GM19438 (cell line): ENCODE measurements around the gene COX6B2.

Source experiments
- ATAC-seq: cut with Tn5 transposase; IDR thresholded peaks from one replicate; pipeline ENCODE4 v1.9.1; 2021; ENCODE audit warnings: low read depth; ENCODE audit not compliant: unreplicated experiment

Gene COX6B2

DNA sequence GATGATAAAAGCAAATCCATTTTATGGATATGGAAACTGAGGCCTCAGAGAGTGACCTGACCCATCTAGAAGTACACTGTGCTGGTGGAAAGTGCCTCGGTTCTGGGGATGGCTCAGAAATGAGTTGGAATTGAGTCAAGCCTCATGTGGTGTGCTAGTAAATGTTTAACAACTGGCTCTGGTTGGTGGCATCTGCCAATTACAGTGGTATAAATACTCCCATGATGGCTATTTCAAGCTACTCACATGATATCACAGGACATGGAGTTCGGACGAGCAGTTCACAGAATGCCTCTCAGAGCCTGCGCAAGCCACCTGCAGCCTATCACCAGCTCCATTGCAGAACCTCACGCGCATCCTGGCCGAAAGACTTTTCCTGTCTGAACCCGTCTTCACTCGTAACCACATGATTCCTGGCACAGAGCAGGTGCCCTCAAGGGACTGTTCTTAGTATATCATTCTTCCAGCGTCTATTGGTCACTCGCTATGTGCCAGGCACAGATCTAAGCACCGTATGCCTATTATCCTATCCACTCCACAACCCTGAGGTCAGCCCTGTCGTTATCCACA, 38.5 kb downstream of the COX6B2 start:
- no peak for ATAC-seq

DNA sequence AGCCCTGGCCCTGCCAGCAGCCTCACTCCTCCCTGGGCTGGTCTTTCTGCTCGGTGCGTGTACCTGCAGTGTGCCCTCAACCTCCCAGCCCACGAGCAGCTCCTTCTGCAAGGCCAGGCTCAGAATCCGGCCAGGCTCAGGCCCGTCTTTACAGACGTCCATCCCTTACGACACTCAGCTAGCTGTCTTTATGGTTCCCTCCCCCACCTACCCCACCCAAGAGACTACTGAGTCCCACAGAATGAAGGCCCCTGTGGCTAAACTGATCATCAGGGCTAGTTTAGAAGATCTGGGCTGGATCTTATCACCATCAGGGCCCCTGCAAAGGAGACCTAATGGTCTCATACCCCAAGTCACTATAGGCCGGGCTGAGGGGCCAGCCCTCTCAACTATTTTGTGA, 40.1 kb downstream of the COX6B2 start:
- ATAC-seq = no peak

DNA sequence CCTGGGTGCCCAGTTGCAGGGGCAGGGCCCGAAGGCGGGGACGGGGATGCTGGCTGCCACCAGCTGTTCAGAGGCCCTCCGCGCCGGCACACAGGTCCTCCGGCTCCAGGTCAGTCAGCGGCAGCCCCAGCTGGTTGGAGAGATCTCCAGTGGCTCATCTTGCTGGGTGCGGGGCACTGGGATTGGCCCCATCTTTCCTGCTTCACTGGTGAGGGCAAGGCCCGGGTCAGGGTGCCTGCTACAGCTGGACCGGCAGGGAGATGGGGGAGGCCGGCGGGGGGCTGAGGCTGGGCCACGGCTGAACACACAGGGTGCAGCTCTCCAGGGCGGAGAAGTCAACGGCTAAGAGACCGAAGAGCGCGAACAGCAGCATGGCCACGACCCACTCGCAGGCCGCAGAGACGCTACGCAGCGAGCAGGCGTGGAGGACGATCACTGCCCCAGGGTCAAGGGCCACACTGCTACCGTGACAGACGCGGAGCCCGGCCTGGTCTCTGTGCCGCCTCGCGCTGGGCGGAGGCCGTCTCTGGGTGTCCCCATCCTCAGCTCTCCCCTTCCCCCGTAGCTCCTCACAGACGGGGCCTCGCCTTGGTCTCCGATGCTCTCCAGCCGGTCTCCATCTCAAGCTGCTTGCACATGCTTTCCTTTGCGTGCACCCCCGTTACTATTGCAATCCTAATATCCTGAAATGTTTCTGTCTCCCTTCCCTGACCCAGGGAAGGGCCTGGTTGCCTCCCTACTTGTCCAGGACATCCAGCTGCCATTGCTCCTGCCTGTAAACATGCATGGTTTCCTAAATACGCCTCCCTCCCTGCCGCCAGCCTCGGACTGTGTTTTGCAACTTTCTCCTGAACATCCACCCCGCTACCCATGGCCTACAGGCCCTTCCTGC, 41.7 kb downstream of the COX6B2 start:
- ATAC-seq = no peak

DNA sequence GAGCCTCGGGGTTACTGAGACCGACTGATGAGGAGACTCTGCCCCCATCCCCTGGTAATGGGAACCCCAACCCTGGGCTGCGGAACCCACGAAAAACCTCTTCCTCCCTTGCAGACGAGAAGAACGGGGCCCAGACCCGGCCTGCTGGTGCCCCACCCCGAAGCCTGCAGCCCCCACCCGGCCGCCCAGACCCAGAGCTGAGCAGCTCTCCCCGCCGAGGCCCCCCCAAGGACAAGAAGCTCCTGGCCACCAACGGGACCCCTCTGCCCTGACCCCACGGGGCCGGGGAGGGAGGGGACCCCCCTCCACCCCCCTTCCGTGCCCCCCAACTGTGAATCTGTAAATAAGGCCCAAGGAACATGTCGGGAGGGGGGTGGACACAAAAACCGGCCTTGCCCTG, 42.7 kb downstream of the COX6B2 start:
- no peak for ATAC-seq

DNA sequence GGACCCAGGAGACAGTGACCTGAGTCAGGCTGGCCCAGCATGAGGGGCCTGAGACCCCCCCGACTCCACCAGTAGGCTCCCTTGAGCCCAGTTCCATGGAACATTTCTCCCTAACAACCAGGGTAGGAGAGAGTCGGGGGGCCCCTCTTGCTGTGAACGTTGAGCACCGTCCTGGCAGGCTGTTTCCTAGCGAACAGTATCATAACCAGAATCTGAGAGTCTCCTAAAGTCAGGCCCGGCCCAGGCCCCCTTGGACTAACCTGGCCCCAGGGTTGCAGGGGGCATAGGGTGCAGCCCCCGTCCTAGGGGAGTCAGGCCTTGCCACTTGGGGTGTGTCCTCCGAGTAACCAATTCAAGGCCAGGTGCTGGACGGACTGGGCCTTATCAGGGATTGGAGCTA, 43.1 kb downstream of the COX6B2 start:
- ATAC-seq = no peak

DNA sequence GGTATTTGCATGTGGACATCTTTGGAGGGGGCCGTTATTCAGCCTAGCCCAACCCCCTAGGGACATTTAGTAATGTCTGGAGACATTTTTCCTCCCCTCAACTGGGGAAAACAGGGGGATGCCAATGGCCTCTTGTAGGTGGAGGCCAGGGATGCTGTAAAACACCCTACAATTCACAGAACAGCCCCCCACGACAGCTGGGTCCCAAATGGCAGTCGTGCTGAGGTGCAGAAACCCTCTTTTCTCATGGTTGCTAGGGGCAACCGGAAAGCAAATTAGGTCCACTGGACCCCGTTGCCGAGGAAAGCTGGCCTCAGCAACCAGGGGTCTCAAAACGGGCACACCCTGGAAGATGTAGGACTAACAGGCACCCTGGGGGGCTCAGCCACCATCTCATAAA, 44.0 kb downstream of the COX6B2 start:
- ATAC-seq = no peak

DNA sequence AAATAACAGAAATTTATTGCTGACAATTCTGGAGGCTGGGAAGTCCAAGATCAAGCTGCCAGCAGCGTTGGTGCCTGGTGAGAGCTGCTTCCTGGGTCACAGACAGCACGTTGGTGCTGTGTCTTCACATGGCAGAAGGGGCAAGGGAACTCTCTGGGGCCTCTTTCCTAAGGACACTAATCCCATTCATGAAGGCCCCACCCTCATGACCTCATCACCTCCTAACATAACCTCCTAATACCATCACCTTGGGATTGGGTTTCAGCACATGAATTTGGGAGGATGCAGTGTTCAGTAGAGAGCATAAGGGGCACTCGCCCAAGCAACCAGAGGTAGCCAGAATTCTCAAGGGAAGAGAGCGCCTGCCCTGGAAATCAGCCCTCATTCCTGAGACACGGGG, 45.1 kb downstream of the COX6B2 start:
- ATAC-seq = no peak

DNA sequence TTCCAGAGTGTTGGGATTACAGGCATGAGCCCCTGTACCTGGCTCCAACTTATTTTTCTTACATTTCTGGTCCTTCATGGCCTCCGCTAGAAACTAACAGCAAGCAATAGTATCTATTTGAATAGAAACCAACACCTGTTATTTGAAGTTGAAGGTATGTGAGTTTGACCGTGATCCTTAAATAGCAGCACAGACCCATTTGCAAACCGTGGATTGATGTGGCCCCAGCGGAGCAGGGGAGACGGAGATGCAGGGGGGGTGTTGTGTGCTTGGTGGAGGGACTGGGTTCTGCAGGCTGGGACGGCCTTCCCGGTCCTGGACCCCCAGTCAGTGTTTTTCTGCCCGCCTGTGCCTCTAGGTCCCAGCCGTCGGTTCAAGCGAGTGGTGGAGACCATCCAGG, 46.2 kb downstream of the COX6B2 start:
- no peak for ATAC-seq

DNA sequence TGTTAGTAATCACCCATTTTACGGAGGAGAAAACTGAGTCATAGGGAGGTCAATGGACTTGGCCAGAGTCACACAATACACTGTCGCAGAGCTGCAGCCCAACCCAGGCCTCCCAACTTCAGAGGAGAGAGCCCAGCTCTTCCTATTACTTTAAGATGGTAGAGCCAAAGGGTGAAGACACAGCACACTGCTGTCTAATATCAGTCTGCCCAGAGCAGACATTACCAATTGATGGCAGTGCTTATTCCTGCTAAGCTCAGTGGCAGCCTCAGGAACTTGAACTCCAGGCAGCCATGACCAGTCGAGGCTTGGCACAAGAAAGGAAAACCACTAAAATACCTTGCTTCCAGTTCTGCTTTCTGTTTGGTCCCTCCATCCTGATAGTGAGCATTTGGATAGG, 47.8 kb downstream of the COX6B2 start:
- no peak for ATAC-seq

DNA sequence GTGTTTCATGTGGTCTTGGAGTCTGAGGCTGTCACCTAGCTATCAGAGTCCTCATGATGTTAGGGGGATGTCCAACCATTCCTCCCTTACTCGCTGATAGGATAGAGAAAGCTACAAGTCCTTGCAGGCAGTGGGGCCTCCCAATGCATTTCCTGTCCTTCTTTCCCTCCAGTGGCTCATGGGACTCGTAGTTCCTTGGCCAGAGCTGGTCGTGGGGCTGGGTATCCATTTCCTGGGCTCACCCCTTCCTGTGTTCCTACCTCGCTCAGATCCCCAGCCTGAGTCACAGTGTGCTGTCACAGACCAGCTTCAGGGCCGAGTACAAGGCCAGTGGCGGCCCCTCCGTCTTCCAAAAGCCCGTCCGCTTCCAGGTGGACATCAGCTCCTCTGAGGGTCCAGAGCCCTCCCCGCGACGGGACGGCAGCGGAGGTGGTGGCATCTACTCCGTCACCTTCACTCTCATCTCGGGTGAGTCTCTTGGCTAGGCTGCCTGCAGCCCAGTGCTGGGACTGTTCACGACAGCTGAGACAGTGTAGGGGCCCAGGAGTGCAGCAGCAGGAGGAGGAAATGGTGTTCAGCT, 48.4 kb downstream of the COX6B2 start:
- no peak for ATAC-seq

DNA sequence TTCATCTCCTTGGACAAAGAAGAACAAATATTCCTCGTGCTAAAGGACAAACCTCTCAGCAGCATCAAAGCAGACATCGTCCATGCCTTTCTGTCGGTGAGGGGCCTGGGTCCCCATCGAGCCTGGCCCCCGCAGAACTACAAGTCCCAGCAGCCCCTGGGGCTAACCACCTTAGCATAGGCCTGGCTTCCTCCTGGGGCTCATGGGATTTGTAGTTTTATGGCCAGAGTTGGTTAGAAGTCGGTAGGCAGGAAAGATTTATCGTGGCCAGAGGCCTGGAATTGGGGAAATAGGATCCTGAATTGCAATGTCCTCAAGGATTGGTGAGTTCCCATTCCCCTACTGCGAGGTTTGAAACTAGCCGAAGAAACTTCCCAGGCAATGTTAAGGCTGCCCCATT, 49.0 kb downstream of the COX6B2 start:
- ATAC-seq = no peak

DNA sequence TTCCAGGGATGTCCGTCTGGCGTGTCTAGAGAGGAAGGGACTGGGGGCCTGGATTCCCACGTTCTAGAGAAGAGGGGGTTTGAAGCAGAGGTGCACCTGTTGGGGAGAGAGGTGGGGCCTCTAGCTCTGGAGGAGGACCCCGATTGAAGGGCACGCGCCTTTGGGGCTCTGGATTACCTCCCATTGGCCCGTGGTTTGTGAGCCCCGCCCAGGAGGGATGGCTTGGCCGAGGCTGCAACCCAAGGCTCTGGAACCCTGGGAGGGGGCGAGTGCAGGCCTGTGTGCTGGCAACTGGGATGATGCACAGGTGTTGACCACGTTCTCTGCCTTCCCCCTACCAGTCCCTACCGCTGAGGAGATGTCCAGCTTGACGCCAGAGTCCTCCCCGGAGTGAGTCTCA, 49.5 kb downstream of the COX6B2 start:
- ATAC-seq = no peak

DNA sequence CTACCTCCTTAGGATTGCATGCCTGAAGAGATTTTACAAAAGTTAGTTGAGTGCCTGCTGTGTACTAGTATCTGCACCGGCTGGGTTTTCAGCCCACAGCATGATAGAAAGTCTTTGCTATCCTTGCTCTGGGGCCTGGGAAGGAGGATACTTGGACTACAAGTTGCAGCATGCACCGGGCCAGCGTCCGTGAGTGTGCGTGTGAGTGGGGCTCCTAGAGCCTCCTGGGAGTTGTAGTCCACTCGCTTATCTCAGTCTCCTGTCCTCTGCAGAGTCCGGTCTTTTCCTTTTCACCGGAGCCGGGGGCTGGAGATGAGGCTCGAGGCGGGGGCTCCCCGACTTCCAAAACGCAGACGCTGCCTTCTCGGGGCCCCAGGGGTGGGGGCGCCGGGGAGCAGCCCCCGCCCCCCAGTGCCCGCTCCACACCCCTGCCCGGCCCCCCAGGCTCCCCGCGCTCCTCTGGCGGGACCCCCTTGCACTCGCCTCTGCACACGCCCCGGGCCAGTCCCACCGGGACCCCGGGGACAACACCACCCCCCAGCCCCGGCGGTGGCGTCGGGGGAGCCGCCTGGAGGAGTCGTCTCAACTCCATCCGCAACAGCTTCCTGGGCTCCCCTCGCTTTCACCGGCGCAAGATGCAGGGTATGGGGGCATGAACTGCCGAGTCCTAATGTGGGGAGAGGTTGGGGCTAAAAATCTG, 50.1 kb downstream of the COX6B2 start:
- ATAC-seq = no peak

DNA sequence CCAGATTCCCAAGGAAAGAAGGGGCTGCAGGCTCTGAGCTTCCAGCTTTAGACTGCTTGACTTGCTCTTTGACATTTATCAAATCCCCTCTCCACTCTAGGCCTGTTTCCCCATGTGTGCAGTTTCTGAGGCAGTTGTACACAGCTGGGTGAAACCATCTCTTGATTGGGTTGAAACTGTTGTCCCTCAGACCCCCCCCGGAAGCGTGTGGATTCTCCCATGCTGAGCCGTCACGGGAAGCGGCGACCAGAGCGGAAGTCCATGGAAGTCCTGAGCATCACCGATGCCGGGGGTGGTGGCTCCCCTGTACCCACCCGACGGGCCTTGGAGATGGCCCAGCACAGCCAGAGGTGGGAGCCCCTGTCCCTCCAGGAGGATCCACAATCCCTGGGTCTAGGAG, 51.0 kb downstream of the COX6B2 start:
- no peak for ATAC-seq

DNA sequence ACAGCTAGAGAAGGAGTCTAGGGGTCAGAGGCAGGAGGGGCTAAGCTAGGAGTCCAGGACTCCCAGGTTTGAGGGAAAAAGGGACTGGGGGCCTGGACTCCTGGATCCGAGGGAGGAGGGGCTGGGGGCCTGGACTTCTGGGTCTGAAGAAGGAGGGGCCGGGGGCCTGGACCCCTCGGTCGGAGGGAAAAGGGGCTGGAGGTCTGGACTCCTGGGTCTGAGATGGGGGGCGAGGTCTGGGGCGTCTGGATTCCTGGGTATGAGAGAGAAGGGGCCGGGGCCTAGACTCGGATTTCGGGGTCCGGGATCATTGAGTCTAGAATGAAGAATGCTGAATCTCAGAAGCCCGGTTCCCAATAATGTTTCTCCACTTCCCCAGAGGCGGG, 52.2 kb downstream of the COX6B2 start:
- no peak for ATAC-seq

DNA sequence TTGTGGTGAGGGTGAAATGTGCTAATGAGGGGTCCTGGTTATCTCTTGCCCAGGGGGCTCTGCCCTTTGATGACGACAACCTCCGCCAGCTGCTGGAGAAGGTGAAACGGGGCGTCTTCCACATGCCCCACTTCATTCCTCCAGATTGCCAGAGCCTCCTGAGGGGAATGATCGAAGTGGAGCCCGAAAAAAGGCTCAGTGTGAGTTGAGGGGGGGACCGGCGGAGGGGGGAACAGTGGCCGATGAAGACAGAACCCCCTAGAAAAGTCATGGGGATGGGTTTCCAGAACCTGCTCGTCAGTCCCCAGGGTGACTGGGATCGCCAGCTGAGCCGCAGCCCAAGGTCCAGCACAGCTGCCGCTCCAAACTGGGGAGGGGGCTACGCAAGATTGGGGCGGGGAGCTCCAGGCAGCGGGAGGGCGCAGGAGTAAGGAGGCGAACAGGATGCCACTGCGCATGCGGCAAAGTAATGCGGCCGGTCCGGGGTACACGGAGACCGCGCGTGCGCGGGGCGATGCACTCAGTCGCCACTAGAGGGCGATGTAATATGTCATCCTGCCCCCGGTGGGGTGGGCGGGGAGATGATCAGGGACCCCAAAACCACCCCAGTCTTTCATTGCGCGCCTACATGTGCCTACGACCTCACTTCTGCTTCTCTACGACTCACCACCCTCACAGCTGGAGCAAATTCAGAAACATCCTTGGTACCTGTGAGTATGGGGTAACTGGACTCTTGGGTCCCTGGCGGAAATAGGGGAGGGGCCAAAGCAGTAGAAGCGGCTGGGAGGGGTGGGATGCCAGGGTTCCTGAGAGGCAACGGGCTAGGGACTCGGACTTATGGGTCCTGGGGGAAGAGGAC, 52.8 kb downstream of the COX6B2 start:
- ATAC-seq = no peak

DNA sequence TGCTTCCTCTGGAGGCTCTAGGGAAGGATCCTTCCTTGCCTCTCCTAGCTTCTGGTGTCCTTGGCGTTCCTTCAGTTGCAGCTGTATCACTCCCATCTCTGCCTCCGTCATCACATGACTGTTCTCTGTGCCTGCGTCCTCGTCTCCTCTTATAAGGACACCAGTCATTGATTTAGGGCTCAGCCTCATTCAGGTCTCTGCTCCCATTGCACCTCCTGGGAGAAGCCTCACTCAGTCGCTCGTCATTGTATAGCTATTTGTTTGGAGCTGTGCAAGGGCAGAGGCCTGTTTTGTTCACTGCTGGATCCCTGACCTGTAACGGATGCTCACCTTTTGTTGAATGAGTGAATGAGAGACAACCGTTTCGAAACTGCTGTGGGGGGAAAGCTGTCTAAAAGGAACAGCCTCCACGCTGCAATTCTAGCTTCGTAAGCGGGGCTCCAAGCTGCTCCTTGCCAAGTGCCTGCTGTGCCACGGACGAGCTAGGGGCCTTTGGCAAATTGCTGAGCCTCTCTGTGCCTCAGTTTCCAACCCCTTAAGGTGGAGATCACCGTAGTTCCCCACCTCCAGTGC, 53.5 kb downstream of the COX6B2 start:
- ATAC-seq = no peak

DNA sequence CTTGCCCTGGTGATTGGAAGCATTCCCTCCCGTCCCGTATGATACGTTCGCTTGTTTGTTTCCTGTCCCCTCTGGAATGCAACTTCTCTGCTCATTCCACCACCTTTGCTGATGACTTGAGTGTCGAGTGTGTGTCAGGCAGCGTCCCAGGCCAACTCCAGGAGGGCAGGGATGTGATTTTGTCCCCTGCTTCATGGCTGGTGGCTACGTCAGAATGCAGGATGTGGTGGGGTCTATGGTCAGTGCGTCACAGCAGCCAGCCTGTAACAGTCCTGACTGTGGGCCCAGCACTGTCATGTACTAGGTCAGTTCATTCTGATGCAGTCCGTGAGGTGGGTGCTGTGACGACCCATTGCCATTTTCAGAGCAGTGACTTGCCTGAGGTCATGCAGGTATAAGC, 54.5 kb downstream of the COX6B2 start:
- no peak for ATAC-seq
